HepG2 (cell line): ENCODE data around the gene NT5M. TPM values are rescaled to one million over a fixed set of nuclear protein-coding genes. Genes with fewer than 3 reads are reported as not detected.
A peak's percentile ranks its signal among the peaks of the same experiment; 100 is the strongest.

Source experiments
- ATAC-seq: fragments of 200-7000 bp; cut with Tn5 transposase; 3 replicates; pipeline ENCODE4 v1.9.1; 2020; ENCODE audit warnings: mild to moderate bottlenecking, moderate library complexity
- BruUV-seq: library from RNA; stranded (reverse); fragments of 400-500 nt; replicated peaks from 2 replicates; lab custom pipeline; 2021; lab: Mats Ljungman, UMichigan
- CTCF ChIA-PET: fragments of 300-600 bp; formaldehyde crosslinking; extraction: SDS; loops from one replicate; lab custom pipeline; 2021; ENCODE audit warnings: low total read pairs, inconsistent platforms, low intra/inter-chr PET ratio; lab: Yijun Ruan, JAX
- POLR2A ChIA-PET: fragments of 350-600 bp; sonication (Branson Sonifier 250); formaldehyde crosslinking; loops from one replicate; lab custom pipeline; 2020; ENCODE audit warnings: antibody characterized with exemption, inconsistent platforms; lab: Yijun Ruan, JAX
- DNase-seq: peaks from one replicate; pipeline ENCODE4 v3.0.0-alpha.2; 2015; ENCODE audit warnings: low spot score
- FAIRE-seq: peaks from 3 replicates; lab custom pipeline; 2011; peaks lifted over from hg19 to GRCh38; lab: Jason Lieb, UNC
- H2AFZ ChIP-seq: one replicate; pipeline ENCODE4 v1.6.1; 2011; ENCODE audit warnings: low read length, inconsistent platforms
- H3K27ac ChIP-seq: fragments of 300-600 bp; 3 replicates; pipeline ENCODE4 v1.8.0; 2011; ENCODE audit warnings: mixed run types, mild to moderate bottlenecking, mixed read lengths, low read length, inconsistent platforms; ENCODE audit not compliant: insufficient read depth; ENCODE audit errors: extremely low read length
- H3K27me3 ChIP-seq, 2 experiments: fragments of 200-600 bp in 1 of 2; 2 replicates in 1 of 2; 3 replicates in 1 of 2; pipeline versions ENCODE4 v1.6.0 to v1.8.0; 2011; ENCODE audit warnings: low read length in 2 of 2, mild to moderate bottlenecking in 2 of 2, moderate library complexity in 2 of 2, inconsistent platforms in 1 of 2; ENCODE audit not compliant: insufficient read depth in 2 of 2, control insufficient read depth in 1 of 2
- H3K36me3 ChIP-seq, 2 experiments: fragments of 200-600 bp in 1 of 2; replicated peaks in 1 of 2; 2 replicates in 1 of 2; 3 replicates in 1 of 2; pipeline versions ENCODE4 v1.5.1 to v1.8.0; 2011; ENCODE audit warnings: low read length in 2 of 2, inconsistent platforms in 1 of 2; ENCODE audit not compliant: insufficient read depth in 2 of 2, control insufficient read depth in 1 of 2
- H3K4me1 ChIP-seq: 2 replicates; pipeline ENCODE4 v1.5.1; 2012; ENCODE audit warnings: low read length, inconsistent platforms; ENCODE audit not compliant: insufficient read depth
- H3K4me2 ChIP-seq: 2 replicates; pipeline ENCODE4 v1.6.0; 2011; ENCODE audit warnings: low read depth, low read length, inconsistent platforms
- H3K4me3 ChIP-seq, 3 experiments: fragments of 200-600 bp in 1 of 3; sonication (generic), shearing (Covaris generic) in 1 of 3; replicated peaks in 1 of 3; 2 replicates each; pipeline ENCODE4 v1.5.1; 2011 to 2016; ENCODE audit warnings: low read length in 3 of 3, inconsistent platforms in 2 of 3, low read depth in 2 of 3, mild to moderate bottlenecking in 2 of 3, control low read depth in 1 of 3, mixed read lengths in 1 of 3; ENCODE audit not compliant: insufficient read depth in 1 of 3
- H3K79me2 ChIP-seq: one replicate; pipeline ENCODE4 v1.6.1; 2011; ENCODE audit warnings: low read length, inconsistent platforms; ENCODE audit not compliant: insufficient read depth
- H3K9ac ChIP-seq: 2 replicates; pipeline ENCODE4 v1.6.0; 2011; ENCODE audit warnings: mild to moderate bottlenecking, low read depth, low read length, inconsistent platforms; ENCODE audit not compliant: insufficient read depth
- H3K9me3 ChIP-seq: 2 replicates; pipeline ENCODE4 v1.5.1; 2012; ENCODE audit warnings: mild to moderate bottlenecking, low read length
- H4K20me1 ChIP-seq: 2 replicates; pipeline ENCODE4 v1.6.0; 2011; ENCODE audit warnings: inconsistent platforms, mild to moderate bottlenecking, low read length, moderate library complexity; ENCODE audit not compliant: insufficient read depth
- ATF3 ChIP-seq: sonication (generic); formaldehyde crosslinking; IDR thresholded peaks from 2 replicates; pipeline ENCODE4 v1.4.0; 2020; ENCODE audit warnings: missing genetic modification reagents
- ELF1 ChIP-seq: sonication (generic); formaldehyde crosslinking; IDR thresholded peaks from 2 replicates; pipeline ENCODE4 v1.4.0; 2020; ENCODE audit warnings: missing genetic modification reagents
- HMGXB4 ChIP-seq, 2 experiments: sonication (generic) in 1 of 2; formaldehyde crosslinking in 1 of 2; IDR thresholded peaks; 2 replicates each; pipeline versions ENCODE4 v1.4.0 to v1.6.1; 2018 to 2020; ENCODE audit warnings: missing genetic modification reagents in 2 of 2, borderline replicate concordance in 1 of 2, low read depth in 1 of 2, mild to moderate bottlenecking in 1 of 2, missing biosample characterization in 1 of 2
- MED1 ChIP-seq: sonication (generic); formaldehyde crosslinking; IDR thresholded peaks from 2 replicates; pipeline ENCODE4 v1.4.0; 2020; ENCODE audit warnings: missing genetic modification reagents
- ONECUT2 ChIP-seq: sonication (generic); formaldehyde crosslinking; IDR thresholded peaks from 2 replicates; pipeline ENCODE4 v1.4.0; 2020; ENCODE audit warnings: missing genetic modification reagents
- SALL1 ChIP-seq: sonication (generic); formaldehyde crosslinking; IDR thresholded peaks from 2 replicates; pipeline ENCODE4 v1.8.0; 2022; ENCODE audit warnings: mild to moderate bottlenecking, missing genetic modification reagents
- STAG1 ChIP-seq: sonication (generic); formaldehyde crosslinking; IDR thresholded peaks from 2 replicates; pipeline ENCODE4 v1.4.0; 2020; ENCODE audit warnings: missing genetic modification reagents
- XRCC5 ChIP-seq: fragments of 200-400 bp; formaldehyde crosslinking; optimal IDR thresholded peaks from 2 replicates; pipeline ENCODE3; 2017; ENCODE audit warnings: mild to moderate bottlenecking, low read length
- ZNF235 ChIP-seq: sonication (generic); formaldehyde crosslinking; IDR thresholded peaks from 2 replicates; pipeline ENCODE4 v1.8.1; 2023; ENCODE audit warnings: mild to moderate bottlenecking, missing genetic modification reagents, borderline replicate concordance
- ZNF263 ChIP-seq: sonication (generic); formaldehyde crosslinking; IDR thresholded peaks from 2 replicates; pipeline ENCODE4 v1.4.0; 2020; ENCODE audit warnings: missing genetic modification reagents
- ZNF7 ChIP-seq: IDR thresholded peaks from 2 replicates; pipeline ENCODE4 v1.6.1; 2016; ENCODE audit warnings: missing biosample characterization, missing genetic modification reagents
- WGBS: methylation state at CpG from one replicate; pipeline ENCODE4 v1.1.6; 2017; ENCODE audit warnings: low lambda C conversion rate; 5-methylcytosine and 5-hydroxymethylcytosine counted together
- in situ Hi-C: cut with HindIII; loops from 2 replicates; pipeline ENCODE4 v1.10.0; 2017; ENCODE audit warnings: low pct_unique_long_range_greater_than_20kb; ENCODE audit not compliant: extremely low pct_ligation_motif_present
- intact Hi-C: fragments of 100-400 bp; cut with micrococcal nuclease; formaldehyde crosslinking; loops from one replicate; pipeline ENCODE4 v1.10.0; 2022; ENCODE audit not compliant: unreplicated experiment
- polyA plus RNA-seq, 8 experiments: library from polyadenylated mRNA; depleted of rRNA in 3 of 8; stranded (reverse) in 7 of 8; unstranded in 1 of 8; fragments of >200 nt; fragmentation: Illumina TruSeq in 4 of 8; extraction: Trizol in 4 of 8; gene quantifications; 2 replicates each; pipeline versions ENCODE4 v1.2.1 to v1.2.3, GENCODE V29; 2011 to 2016; ENCODE audit warnings: low read depth in 4 of 8, missing spikeins in 1 of 8, mixed read lengths in 1 of 8; ENCODE audit not compliant: insufficient read depth in 1 of 8
- total RNA-seq, 5 experiments: library from RNA; depleted of rRNA; stranded (reverse); fragments of >200 nt; fragmentation: Illumina TruSeq; extraction: Trizol; gene quantifications; 2 replicates each; pipeline ENCODE4 v1.2.3, GENCODE V29; 2016; ENCODE audit warnings: low read depth in 1 of 5

The NT5M gene
- total and polyA plus RNA-seq, 2 of the 13 experiments (the other 11 are each of a cell fraction or from before 2014, with no cell fraction given) = 0.55 to 0.78 TPM

- no peak for TF ChIP-seq ATF3
These were observed 2.2 kb downstream of the NT5M start (continued) for GRCh38 chr17:17305281-17305801.

GRCh38 chr17:17309356-17309755, 6.2 kb downstream of the NT5M start:
- FAIRE-seq (no peak), DNase-seq (no peak), ATAC-seq (no peak)
- no peak overlapping the region for H3K9ac ChIP-seq
- ChIA-PET CTCF (no interaction called here), POLR2A (no interaction called here)
- WGBS = 43% methylated on average over 1 of the region's 1 CpG
- TF ChIP-seq ZNF7 (CRISPR knock-in tag) (peak; percentile 76; the same call in 1 of the 2 replicates), ZNF235 (CRISPR knock-in tag) (no peak), ONECUT2 (no peak), XRCC5 (no peak)
- H3K79me2 ChIP-seq = no peaks in the 10 kb centered on the region
- intact Hi-C loops = no loop called here
- H3K36me3 ChIP-seq = no peaks in the 10 kb centered on the region
- no peak overlapping the region for H3K4me3 ChIP-seq
- no peaks in the 10 kb centered on the region; a peak in 1 of 5 replicates for H3K27me3 ChIP-seq
- H4K20me1 ChIP-seq = no peaks in the 10 kb centered on the region
- in situ Hi-C loops = no loop called here
- H2AFZ ChIP-seq = no peak overlapping the region
- H3K4me1 ChIP-seq = peaks cover 25% of the 10 kb centered on the region
- H3K27ac ChIP-seq = no peak overlapping the region
- no peaks in the 10 kb centered on the region for H3K9me3 ChIP-seq
- no TSS peak for BruUV-seq
- no peak overlapping the region for H3K4me2 ChIP-seq

GRCh38 chr17:17313350-17313991, 10.3 kb downstream of the NT5M start:
- no TSS peak for BruUV-seq
- TF ChIP-seq MED1 (CRISPR knock-in tag) = 0 out of 2 replicates have a peak, but pooled peaks have one; percentile 21
- 0 out of 4 replicates have a peak, but pooled peaks of 1 of the 2 experiments have one; percentile 42 for TF ChIP-seq HMGXB4 (CRISPR knock-in tag; IDR thresholded peaks at IDR 0.05; ENCODE audit: borderline replicate concordance in 1 of 2, low read depth in 1 of 2)
- TF ChIP-seq SALL1 = peak; percentile 34
- peak; percentile 86 for TF ChIP-seq STAG1 (CRISPR knock-in tag)
- TF ChIP-seq ELF1 = 0 out of 2 replicates have a peak, but pooled peaks have one; percentile 23
- TF ChIP-seq ZNF263 (CRISPR knock-in tag) = 0 out of 2 replicates have a peak, but pooled peaks have one; percentile 25

More at GRCh38 chr17:17313350-17313991, 10.3 kb downstream of the NT5M start:
- intact Hi-C loops (loop anchor here (5.0 to 10.0 kb wide), 3 partner anchors 41 to 311 kb away; partner anchors contain the start of gene PLD6), in situ Hi-C loops (loop anchor here (10.0 kb wide), 1 partner anchor 309 kb away; no protein-coding TSS in a partner anchor)
- Histone ChIP-seq H3K4me1 (peaks cover 10% of the 10 kb centered on the region; the same call in 1 of the 2 replicates), H3K36me3 (no peaks in the 10 kb centered on the region), H3K79me2 (no peaks in the 10 kb centered on the region), H4K20me1 (no peaks in the 10 kb centered on the region), H2AFZ (no peak overlapping the region), H3K27me3 (no peaks in the 10 kb centered on the region), H3K27ac (no peak overlapping the region), H3K4me2 (peak overlapping the region; percentile 64), H3K9ac (no peak overlapping the region), H3K9me3 (no peaks in the 10 kb centered on the region), H3K4me3 (0 out of 6 replicates have a peak overlapping the region, but pooled peaks of 1 of the 3 experiments have one; percentile 10)
- ATAC-seq (peak; percentile 97), DNase-seq (peak; percentile 67), FAIRE-seq (peak; percentile 70)
- CTCF ChIA-PET = interaction anchor here (1.9 kb wide), 2 partner anchors 44 to 312 kb away, joined by 4 to 6 read pairs; no protein-coding TSS in a partner anchor
- 14% methylated on average over 9 of the region's 12 CpGs for WGBS
- POLR2A ChIA-PET = no interaction called here
